Measurements from ENCODE around the gene TERT.
A peak's percentile ranks its signal among the peaks of the same experiment; 100 is the strongest.

Gene TERT

DNA sequence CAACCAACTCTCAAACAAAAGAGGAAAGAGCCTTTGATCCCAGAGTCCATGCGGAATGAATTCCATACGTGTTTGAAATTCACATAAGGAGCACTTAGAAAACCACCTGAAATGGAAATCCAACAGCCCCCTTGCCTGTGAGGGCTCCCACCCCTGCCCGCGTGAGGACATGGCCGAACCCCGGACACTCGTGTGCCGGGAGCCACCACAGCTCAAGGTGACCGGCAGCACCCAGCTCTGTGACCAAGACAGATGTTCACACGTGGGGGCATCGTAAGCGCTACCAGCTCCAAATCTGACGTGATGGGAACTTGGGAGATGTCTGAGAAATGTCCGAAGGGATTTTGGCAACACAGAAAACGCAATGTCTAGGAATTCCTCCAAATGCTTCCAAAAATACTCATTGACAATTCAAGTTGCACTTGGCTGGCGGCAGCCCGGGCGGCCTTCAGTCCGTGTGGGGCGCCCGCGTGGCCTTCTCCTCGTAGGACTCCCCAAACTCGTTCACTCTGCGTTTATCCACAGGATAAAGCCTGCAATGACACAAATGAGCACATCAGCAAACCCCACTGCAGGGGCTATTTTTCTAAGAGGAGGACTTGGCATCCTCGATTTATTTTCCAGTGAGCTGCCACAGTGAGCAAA, 23.2 kb upstream of the TERT start:
- no peak for DNase-seq

DNA sequence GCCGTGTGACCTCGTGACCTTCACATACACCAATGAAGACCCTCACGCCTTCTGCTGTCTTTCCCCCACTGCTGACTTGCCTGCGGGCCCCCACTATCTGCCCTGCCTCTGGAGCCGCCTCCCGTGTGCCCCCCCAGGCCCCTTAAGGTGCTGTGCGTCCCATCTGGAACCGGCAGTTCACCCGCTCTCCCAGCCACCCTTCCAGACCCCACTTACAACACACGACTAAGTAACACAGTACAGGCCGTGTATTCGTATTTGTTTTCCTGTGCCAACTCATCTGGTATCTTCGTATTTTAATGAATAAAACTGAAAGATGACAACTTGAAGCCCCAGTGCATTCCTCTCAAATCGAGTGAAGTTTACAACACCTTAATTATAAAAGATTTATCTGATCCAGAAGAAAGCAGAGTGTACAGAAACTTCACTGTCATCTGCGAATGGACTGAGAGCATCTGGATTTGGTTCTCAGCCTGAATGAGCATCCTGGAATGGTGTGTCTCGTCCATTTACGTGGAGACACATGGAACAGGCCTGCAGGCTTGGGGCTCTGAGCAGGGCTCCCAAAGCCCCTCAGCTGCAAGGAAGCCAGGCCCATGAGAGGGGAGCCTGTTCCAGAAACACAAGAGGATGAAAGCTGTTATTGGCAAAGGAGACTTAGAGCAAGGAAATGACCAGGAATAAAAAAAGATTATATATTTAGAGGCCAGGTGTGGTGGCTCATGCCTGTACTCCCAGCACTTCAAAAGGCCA, 21.9 kb upstream of the TERT start:
- no peak for DNase-seq

DNA sequence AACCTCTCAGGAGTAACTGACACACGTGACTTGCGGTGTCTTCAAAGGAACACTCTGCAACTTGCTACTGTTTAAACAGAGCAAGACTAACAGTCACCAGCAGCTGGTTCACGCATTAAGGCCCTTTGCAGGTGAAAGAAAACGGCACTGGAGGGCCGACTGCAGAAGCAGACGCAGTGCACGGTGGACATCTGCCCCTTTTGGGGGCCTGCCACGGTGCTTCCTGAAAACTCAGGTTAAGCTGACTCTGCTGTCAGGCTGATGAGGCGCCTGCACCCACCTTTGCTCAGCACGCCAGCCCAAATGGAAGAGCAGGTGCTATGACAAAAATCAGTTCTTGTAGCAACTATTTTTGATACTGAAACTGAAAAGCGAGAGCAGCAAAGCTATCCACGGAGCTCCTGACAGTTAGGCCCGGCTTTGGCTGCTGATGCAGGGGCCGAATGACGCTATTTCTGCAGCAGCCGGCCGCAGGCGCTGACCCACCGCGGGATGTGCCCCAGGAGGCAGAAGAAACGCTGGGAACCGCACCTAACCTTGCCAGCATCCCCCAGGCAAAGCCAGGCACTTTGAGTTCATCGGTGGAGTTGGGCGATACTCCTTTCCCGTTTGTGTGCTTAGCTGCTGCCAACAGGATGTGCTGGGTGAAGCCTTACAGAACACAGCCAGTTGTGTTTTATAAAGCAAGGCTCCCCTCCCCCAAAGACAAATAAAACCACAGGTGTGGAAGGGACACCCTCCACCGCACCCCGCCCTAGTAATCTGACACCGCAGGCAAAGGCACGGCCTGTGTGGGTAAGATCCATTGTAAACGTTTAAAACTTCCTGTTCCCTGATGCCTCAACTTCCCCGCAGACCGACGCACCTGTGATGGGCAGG, 21.1 kb upstream of the TERT start:
- DNase-seq = peak; percentile 95

DNA sequence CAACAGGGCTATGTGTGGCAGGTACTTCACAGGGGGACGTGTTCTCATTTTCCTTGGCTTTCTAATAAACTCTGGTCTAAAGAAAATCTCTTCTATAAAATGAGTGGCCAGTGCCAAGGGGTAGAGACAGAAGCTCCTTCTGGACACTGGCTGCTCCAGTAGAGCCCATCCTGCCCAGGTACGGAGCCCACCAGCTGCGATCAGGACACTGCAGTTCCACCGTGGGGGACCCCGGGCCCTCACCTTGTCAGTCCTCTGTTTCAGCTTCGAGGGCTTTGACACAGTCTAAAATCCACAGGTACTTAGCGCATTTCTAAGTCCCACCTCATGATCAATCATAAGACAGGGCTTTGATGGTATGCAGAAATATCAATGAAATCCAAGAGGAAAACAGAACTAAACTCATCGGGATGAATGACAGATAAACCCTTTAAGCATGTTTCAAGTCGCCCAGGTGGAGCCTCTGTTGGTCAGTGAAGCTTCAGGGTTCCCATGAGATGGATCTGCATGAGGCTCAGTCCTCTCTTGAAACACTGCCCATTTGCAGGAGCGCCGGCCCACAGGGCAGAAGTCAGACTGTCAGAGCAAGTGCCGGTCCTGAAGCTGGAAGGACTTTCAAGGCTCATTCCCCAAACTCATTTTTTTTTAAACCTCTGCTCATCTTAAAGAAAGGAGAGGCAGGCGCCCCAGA, 20.3 kb upstream of the TERT start:
- DNase-seq = no peak

DNA sequence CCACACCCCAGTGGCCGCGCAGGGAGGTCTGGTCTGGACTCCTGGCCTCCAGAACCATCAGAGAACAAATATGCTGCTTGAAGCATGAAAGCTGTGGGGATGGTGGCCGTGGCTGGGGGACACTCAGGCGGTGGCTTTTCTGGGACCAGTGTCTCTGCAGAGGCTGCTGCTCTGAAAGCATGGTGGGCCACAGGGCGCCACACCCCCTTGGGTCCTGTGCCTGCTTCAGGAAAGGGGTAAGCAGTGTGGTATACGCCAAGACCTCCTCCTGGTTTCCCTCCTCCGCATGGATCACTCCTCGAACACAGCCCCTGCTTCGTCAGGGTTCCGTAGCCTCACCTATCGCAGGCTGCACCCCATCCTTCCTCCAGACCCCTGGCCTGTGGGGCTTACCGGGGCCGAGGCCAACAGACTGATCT, 19.7 kb upstream of the TERT start:
- DNase-seq = no peak

DNA sequence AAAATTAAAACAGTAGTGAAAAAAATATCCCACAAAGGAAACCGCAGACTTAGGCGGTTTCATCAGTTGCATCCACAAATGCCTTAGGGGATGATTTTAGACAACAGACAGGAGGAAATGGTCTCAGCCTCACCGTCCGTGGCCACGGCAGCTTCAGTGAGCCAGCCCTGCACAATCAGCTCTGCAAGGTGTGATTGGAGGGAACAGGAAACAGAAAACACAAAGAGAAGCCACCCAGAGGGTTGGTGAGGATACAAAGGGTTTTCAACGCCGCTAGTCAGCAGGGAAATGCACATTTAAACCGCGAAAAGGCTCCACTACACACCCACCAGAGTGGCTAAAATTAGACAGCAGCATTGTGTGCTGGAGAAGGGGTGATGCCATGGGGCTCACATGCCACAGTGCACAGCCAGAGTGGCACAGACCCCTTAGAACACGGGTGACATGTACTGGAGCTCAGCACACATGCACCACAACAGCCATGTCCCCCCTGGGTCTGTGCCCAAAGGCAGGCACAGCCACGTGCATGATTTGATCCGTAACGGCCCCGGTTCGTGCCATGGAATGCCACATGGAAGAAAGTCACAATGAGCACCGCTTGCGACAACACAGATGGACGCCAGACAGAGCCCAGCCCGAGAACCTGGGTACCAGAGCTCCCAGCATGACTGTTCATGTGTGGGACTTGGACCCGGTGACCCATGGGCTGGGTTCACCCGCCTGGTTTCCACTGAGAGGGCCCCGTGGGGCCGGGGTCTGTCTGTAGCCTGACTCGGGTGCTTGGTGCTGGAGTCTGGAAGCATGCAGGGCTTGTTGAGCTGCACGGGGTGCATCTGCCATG, 18.3 kb upstream of the TERT start:
- no peak for DNase-seq

DNA sequence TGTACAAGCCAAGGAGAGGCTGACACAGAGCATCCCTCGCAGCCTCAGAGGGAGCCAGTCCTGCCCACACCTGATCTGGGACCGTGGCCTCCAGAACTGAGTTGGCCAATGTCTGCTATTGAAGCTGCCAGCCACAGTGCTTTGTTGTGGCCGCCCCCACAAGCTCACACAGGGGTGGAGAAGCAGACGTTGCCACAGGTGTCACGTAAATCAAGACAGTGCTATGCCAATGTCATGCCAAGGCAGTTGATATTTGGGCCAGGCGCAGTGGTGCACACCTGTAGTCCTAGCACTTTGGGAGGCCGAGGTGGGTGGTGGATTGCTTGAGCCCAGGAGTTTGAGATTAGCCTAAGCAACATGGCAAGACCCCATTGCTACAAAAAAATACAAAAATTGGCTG, 17.3 kb upstream of the TERT start:
- DNase-seq = no peak

DNA sequence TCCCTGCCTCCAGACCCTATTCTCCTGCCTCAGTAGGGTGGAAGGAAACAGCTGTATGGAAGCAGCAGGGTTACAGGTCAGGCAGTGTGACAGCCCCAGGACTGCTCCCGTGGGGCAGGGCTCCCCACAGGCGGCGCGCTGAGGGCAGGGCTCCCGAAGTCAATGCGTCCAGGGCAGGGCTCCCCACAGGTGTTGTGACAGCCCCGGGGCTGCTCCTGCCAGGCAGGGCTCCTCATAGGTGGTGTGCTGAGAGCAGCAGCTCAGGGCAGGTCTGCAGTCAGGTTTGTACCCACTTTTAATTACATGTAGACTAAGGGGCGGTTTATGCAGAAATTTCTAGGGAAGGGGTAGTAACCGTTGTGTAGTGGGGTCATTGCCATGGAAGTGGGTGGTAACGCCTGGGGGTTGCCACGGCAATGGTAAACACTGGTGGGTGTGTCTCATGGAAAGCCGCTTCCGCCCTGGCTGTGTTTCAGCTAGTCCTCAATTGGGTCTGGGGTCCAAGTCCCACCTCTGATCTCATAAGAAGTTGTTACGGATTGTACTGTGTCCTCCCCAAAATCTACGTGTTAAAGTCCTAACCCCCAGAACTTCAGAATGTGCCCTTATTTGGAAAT, 16.7 kb upstream of the TERT start:
- DNase-seq = no peak

DNA sequence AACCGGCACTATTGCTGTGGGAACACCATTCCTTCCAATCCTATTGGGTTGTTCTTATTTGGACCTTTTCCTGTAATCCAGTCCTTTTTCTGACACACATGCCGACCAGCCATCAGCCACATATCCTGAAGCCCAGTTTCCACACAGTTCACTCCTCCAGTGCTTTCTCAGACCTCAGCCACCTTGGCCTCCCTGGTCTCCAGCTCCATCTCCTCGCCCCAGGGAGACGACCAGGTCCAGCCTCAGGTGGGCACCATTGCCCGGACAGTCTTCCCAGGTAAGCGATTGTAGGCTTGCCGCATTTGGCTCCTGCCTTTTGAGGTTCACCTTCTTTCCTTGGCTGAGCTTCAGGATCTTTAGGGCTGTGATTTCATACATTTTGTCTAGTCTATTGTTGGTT, 15.2 kb upstream of the TERT start:
- no peak for DNase-seq

DNA sequence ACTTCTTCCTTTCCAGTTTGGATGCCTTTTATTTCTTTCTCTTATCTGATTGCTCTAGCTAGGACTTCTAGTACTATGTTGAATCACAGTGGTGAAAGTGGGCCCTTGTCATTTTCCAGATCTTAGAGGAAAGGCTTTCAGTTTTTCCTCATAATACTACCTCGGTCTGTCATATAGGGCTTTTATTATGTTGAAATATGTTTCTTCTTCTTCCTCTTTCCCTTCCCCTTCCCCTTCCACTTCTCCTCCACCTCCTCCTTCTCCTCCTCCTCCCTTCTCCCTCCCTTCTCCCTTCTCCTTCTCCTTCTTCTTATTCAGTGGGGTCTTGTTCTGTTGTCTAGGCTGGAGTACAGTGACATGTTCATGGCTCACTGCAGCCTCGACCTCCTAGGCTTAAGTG, 9.2 kb upstream of the TERT start:
- no peak for DNase-seq

DNA sequence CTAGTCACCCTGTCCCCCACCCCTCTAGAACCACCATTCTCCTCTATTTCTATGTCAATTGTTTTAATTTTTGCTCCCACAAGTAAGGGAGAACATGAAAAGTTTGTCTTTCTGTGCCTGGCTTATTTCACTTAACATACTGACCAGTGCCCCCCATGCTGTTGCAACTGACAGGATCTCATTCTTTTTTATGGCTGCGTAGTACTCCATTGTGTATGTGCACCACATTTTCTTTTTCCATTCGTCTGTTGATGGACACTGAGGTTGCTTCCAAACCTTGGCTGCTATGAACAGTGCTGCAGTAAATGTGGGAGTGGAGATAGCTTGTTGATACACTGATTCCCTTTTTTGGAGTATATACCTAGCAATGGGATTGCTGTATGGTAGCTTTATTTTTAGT, 7.4 kb upstream of the TERT start:
- DNase-seq = no peak

DNA sequence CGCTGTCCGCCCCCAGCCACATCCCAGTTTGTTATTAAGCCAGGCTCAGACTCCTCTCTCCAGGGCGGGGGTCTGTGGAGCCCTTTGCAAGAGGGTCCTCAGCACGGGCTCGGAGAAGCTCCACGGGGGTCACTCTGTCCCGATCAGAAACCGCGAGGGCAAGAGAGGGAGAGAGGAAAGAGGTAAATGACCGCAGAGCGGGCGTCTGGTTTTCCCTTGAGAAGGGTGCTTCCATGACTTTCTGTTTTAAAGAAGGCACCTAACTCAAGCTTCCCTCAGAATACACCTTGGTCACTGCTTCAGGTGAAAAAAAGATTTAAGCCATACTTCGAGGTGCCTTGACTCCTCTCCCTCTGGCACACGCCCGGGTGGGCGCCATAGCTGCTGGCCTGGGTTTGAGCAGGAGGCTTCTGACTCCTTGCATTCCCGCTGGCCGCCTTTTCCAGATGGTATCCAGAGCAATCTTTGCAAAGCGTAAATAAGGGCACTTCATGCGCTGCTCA, 5.8 kb upstream of the TERT start:
- DNase-seq = no peak

DNA sequence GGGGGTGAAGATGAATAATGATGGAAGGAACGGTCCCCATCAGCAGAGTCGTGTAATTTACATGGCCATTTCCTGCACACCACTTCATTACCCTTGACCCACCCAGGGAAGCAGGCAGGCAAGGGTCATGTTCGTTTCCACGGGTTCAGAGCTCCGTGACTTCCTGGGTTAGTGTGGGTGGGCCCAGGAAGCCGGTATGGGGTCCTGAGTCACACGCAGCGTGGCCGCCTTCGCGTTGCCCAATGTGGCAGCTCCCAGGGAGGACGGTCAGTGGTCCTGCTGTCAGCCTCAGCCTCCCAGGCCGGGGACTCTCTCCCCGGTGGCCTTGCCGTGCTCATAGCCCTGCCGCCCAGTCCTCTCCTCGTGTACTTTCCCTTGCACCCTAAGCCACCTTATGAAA, 5.1 kb upstream of the TERT start:
- no peak for DNase-seq

DNA sequence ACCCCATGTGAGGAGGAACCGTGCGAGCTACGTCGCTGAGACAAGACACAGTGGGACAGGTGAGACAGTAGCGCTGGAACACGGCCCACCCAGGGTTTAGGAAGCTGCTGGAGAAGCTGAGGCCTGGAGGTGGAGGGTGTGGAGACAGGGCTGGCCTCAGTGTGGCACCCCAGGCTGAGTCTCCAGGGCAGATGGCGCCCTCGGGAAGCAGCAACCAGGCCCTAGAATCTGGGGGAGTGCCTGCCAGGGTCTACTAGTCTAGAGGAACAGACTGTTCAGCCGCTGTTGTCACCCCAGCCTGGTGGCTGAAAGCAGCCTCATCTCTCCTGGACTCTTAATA, 4.6 kb upstream of the TERT start:
- no peak for DNase-seq

DNA sequence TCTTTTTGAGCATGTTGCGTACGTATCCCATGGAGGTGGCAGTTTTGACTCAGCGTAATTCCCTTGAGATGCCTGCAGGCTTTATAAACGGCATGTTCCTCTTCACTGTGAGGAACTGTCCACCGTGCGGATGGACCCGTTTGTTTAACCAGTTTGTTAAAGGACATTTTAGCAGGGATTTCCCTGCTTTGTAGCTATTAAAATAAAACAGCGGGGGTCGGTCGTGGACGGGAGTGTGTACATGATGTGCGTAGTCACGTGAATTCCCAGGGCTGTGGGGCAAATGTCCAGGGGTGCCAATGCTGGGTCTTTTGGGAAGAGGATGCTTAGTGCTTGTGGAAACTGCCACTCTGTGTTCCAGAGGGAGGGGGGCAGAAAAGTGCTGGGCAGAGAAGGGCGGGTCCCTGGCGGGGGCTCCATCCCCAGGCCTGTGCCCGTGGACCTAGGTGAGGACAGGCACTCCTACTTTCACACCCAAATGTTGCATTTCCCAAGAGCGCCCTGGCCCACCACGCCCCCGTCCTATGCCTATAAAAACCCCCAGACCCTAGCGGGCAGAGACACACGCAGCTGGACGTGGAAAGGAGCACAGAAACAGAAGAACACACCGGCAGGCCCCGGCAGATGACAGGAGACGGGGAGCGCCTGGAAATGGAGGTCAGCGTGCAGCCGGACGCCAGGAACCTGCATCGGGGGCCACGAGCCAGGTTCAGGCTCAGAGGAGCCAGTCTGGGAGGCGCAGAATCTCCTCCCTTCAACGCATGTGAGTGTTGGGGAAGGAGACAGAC, 4.0 kb upstream of the TERT start:
- no peak for DNase-seq

DNA sequence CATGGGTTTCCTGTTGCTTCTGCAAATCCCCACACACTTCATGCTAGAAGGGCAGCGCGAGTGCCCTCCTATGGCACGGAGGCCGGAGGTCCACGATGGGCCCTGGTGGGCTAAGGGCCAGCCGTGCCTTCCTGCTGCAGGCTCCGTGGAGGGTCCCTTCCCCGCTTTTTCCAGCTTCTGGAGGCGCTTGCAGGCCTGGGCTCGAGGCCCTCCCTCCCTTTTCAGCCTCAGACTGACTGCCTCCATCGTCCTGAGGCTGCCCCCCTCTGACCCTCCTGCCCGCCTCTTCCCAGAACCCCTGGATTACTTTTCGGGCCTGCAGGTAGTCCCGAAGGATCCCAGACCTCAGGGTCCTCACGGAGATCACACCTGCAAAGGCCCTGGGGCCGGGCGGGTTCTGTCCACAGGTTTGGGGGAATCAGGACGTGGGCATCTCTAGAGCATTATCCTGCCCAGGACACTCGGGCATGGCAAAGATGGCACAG, 3.2 kb upstream of the TERT start:
- no peak for DNase-seq

DNA sequence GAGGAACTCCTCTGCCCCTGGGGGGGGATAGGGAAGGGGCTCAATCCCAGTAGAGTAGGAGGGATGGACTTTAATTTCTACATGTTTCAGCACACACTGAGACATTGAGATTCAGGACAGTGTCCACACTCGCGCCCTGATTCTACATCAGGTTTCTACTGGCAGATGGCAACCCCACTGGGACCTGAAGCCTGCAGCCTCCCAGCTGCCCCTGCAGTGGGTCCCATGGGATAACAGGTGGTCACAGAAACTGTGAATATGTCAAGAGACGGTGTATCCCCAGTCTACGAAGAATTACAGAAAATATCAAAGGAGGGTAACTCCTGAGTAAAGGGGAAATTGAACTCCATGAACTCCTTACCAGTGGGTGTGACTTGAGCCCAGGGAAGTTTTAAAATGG, 2.4 kb upstream of the TERT start:
- DNase-seq = peak; percentile 92

DNA sequence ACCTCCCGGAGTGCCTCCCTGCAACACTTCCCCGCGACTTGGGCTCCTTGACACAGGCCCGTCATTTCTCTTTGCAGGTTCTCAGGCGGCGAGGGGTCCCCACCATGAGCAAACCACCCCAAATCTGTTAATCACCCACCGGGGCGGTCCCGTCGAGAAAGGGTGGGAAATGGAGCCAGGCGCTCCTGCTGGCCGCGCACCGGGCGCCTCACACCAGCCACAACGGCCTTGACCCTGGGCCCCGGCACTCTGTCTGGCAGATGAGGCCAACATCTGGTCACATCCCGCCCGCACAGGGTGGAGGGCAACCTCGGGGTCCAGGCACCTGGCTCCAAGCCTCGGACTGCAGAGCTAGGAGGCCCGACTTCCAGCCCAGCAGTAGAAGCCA, 776 bp upstream of the TERT start:
- DNase-seq = no peak

DNA sequence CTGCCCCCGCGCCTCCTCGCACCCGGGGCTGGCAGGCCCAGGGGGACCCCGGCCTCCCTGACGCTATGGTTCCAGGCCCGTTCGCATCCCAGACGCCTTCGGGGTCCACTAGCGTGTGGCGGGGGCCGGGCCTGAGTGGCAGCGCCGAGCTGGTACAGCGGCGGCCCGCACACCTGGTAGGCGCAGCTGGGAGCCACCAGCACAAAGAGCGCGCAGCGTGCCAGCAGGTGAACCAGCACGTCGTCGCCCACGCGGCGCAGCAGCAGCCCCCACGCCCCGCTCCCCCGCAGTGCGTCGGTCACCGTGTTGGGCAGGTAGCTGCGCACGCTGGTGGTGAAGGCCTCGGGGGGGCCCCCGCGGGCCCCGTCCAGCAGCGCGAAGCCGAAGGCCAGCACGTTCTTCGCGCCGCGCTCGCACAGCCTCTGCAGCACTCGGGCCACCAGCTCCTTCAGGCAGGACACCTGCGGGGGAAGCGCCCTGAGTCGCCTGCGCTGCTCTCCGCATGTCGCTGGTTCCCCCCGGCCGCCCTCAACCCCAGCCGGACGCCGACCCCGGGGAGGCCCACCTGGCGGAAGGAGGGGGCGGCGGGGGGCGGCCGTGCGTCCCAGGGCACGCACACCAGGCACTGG, 548 bp downstream of the TERT start:
- DNase-seq = no peak
